Stomach (tissue), 4 donors: Measurements from ENCODE around the gene TBC1D10B.

Experiments
- POLR2AphosphoS5 ChIP-seq, 3 donors: sonication (generic); formaldehyde crosslinking; IDR thresholded peaks; one replicate each; pipeline ENCODE4 v1.6.1; 2016; ENCODE audit warnings: antibody characterized with exemption in 3 of 3
- TF ChIP-seq, protein P1 (sequence below), 7 experiments: fragments of 450-650 bp in 4 of 7; fragments of 200-600 bp in 3 of 7; sonication (generic) in 3 of 7; IDR thresholded peaks; one replicate each; pipeline ENCODE4 v1.5.1; 2016 to 2019; ENCODE audit warnings: antibody characterized with exemption in 7 of 7, control low read depth in 2 of 7, mild to moderate bottlenecking in 1 of 7

DNA sequence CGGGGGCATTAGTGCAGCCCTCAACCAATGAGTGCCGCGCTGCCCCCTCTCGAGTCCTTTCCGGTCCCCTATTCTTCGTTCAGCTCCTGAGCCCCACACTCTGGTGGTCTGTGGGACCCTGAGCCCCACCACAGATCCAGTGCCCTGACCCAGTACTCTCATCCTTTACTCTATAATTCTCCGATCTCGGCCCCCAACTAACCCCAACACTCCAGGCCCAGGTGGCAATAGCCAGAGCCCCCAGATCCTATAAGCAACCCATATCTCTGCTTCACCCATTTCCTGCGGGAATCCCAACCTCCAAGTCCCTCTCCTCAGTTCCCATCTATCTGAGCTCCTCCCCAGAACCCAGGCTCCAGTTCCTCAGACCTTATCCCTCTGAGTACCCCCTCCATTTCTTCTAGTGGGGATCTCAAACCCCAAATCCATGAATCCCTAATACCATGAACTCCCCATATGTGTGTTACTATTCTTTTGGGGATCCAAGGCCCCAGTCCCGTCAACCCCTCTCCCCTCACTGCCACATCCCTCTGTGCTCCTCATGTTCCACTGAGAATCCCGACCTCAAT is 1.0 kb upstream of the TBC1D10B start:
- TF ChIP-seq, protein P1, sequence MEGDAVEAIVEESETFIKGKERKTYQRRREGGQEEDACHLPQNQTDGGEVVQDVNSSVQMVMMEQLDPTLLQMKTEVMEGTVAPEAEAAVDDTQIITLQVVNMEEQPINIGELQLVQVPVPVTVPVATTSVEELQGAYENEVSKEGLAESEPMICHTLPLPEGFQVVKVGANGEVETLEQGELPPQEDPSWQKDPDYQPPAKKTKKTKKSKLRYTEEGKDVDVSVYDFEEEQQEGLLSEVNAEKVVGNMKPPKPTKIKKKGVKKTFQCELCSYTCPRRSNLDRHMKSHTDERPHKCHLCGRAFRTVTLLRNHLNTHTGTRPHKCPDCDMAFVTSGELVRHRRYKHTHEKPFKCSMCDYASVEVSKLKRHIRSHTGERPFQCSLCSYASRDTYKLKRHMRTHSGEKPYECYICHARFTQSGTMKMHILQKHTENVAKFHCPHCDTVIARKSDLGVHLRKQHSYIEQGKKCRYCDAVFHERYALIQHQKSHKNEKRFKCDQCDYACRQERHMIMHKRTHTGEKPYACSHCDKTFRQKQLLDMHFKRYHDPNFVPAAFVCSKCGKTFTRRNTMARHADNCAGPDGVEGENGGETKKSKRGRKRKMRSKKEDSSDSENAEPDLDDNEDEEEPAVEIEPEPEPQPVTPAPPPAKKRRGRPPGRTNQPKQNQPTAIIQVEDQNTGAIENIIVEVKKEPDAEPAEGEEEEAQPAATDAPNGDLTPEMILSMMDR (IDR thresholded peaks at IDR 0.05) = no peak
- no peak for TF ChIP-seq POLR2AphosphoS5 (IDR thresholded peaks at IDR 0.05)
